HG02884 (cell line): Measurements from ENCODE around the gene CYP3A5.
"Not testable (repeated sequence)": the region's sequence is repeated elsewhere in the genome, so short reads cannot be mapped to it uniquely, and the experiment has no call there.

ENCODE experiments used
- ATAC-seq: cut with Tn5 transposase; IDR thresholded peaks from one replicate; pipeline ENCODE4 v1.9.1; 2021; ENCODE audit warnings: mild to moderate bottlenecking, moderate library complexity; ENCODE audit not compliant: unreplicated experiment

Gene CYP3A5

DNA sequence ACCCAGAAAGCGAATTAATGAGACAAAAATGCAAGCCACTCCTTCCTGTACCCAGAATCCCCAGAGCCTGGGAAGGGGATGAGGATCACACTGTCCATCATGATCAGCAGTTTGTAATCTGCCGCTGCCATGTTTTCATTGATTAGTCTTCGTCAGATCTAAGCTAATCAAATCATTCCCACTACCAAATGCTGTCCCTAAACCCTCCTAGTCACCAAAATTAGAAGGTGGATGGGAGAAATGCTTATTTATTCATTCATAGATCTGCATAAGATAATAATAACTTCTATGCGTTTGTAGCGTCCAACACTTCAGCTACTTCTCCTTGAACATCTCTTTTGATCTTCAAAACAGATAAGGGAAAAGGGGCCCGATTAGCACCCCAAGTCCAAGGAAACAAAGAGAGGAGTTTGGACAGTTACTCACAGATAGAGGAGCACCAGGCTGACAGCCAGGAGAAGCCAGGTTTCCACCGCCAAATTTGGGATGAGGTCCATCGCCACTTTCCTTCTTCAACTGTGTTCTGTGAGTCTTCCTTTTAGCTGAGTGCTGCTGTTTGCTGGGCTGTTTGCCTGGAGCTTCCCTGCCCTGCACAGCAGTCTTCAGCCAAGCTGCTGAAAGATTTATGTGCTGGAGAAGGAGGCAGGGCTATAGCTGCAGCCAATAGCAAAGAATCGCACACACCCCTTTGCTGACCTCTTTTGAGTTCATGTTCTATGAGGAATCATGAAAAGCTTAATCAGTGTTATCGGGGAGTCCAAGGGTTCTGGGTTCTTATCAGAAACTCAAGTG, at the start of gene CYP3A5:
Gene CYP3A5 (minus strand): TSS at position 597 of the 792 bp plus-strand sequence. CDS start 100 bp downstream, at position 497.
- ATAC-seq: no peak

DNA sequence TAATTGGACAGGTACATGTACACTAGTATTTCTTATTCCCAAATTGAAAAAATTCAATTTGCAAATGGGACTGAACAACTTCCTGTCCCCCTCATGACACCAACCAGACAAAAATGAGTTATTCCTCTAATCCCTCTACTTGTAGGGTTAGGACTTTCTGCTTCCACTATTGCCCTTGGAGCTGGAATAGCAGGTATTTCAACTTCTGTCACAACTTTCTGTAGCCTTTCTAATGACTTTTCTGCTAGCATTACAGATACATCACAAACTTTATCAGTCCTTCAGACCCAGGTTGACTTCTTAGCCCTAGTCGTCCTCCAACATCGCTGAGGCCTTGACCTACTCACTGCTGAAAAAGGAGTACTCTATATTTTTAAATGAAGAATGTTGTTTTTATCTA, 48.8 kb upstream of the CYP3A5 start:
- no peak for ATAC-seq

DNA sequence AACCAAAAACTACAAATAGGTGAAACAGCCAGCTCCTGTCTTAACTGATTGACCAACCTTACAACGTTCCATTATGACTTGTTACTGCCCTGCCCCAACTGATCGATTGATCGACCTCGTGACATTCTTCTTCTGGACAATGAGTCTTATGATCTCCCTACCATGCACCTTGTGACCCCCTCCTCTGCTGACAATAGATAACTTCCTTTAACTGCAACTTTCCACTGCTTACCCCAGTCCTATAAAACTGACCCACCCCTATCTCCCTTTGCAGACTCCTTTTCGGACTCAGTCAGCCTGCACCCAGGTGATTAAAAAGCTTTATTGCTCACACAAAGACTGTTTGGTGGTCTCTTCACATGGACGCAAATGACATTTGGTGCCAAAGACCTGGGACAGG, 43.4 kb upstream of the CYP3A5 start:
- ATAC-seq: not testable (repeated sequence)

DNA sequence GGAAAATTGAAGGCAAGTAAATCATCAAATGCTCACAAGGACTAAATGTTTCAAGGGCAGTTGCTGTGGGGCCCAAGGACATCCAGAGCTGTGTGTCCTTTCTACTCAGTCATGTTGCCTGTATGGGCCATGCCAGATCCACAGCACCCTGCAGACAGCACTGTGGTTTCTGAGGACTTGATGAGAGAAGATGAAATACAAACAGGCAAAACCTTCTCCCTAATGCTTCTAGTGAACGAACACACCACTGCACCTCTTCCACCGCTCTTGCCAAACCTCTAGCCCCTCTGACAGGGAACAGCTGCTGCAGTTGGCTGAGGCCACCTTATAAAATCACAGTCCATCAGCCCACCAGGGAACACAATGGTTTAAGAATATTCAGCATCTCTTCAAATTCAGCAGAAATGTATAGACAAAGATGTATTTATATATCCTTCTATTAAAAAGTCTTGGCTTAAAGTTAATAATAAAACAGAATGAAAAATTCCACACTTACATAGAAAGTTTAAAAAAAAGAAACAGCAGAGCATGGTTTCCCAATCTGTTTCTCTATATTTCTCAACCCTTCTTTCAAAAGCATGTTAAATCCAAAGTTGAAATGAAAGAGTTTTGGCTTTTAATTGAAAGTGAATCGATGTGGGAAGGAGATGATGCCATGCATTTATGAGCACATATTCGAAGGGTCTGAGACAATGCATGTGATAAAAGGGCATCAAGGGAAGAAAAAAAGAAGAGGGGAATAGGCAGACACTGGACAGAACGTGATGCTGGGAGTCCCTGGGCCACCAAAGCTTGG, 41.2 kb upstream of the CYP3A5 start:
- no peak for ATAC-seq

DNA sequence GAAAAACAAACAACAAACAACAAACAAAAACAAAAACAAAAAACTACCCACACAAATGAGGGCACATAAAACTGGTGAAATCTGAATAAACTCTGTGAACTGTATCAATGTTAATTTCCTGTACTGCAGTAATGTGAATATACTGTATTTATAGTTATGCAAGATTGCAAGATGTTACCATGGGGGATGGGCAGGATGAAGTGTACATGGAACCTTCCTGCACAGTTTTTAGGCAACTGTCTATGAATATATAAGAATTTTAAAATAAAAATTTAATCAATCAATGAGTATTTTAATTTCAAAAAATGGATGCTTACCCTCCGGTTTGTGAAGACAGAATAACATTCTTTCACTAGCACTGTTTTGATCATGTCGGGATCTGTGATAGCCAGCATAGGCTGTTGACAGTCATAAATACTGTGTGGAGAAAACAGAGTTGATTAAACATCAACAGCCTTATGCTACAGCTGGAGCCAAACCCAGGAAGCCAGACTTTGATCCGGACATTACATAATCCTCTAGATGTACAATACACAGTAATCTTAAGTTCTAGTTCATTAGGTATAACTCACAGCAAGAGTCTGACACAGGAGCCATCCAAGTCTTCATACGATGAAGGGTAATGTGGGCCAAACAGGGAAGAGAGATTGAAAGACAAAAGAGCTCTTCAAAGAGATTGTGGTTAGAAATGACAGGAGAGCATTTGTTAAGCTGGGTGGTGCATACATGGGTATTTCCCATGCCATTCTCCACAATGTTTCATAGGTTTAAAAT, 40.4 kb upstream of the CYP3A5 start:
- ATAC-seq: no peak

DNA sequence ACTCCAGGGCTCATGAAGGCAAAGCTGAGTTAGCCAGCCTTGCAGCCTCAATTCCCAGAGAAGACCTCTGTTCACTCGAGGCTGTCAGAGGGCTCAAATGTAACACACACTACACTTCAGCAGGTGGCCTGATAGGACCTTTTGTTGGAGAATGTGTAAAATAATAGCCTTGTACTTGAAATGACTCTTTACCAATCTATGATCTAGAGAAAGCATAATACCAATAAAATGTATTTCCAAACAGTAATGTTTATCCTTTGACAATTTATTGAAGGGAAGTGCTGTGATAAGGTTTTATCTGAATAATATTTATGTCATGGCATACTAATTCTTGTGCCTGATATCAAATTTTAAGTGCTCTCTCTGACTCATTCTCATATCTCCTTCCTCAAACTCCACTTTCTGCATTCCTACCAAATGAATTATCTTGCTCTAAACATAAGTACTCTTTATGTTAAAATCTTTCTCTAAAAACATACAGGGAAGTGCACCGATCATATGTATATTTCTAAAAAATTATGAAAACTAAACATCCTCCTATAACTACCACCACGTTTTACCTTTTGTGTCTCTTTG, 34.3 kb upstream of the CYP3A5 start:
- no peak for ATAC-seq

DNA sequence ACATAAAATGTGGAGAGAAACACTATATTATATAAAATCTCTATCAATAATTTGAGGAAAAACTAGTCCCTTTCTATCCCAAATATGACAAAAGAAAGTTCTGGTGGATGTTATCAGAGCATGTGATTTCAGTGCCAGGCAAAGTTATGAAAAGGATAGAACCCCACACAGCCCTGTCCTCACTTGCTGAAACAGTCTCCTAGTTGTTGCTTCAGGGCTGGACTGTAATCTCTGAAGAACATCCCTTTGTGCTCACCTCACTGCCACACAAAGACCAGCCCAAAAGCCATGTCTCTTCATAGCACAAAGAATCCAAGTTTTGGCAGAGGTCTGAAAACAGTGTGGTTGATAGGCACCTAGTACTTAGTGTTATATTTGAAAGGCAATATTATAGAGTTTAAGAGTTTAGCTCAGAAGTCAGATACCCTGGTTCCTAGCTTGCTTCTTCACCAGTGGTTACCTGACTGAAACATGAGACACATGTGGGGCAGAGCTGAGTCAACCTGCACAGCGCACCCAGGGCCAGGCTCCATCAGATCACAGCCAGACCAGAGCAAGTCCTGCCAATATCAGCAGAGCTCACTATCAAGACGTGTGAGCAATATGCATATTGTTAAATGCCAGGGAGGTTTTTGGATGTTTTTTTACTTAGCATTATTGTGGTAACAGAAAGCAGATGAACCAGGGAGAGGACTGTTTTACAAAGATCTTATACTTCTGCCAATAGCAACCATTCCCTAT, 30.2 kb upstream of the CYP3A5 start:
- ATAC-seq: no peak

DNA sequence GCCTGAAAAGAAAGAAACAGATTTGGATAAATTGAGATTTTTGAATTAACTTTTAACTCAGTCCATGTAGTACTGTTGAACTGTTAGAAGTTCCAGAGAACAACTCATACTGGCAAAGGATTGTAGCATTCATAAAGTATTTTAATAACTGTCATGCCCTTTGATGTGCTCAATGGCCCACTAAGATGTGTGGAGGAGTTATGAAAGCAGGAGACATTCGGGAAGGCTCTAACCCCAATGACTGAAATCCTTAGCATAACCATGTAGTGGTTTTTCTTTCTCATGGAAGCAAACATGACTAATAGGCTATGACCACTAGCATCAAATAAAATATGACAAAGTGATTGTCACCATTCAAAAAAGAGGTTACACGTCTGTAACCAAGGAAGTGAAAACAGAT, 29.5 kb upstream of the CYP3A5 start:
- no peak for ATAC-seq

DNA sequence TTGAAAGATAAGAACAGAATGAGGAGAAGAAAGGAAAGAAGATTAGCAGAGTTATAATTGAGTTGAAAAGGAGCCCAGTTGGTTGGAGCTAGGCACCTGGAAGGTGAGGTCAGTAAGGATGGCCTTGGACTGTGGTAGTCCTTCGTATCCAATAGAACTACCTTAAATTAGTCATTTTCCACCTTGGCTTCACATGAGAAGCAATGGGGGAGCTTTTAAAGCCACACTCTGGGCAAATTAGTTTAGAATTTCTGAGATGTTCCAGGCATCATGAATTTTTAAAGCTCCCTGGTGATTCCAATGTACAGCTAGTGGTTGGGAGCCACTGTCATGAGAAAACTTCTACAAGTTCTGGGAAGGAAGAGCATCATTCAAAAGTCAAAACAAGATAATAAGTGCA, 27.3 kb upstream of the CYP3A5 start:
- ATAC-seq: no peak

DNA sequence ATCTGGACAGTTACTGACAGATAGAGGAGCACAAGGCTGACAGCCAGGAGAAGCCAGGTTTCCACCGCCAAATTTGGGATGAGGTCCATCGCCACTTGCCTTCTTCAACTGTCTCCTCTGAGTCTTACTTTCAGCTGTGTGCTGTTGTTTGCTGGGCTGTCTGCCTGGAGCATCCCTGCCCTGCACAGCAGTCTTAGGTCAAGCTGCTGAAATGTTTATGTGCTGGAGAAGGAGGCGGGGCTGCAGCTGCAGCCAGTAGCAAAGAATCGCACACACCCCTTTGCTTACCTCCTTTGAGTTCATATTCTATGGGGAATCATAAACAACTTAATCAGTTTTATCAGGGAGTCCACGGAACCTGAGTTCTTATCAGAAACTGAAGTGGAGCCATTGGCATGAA, 20.1 kb upstream of the CYP3A5 start:
- ATAC-seq: no peak

DNA sequence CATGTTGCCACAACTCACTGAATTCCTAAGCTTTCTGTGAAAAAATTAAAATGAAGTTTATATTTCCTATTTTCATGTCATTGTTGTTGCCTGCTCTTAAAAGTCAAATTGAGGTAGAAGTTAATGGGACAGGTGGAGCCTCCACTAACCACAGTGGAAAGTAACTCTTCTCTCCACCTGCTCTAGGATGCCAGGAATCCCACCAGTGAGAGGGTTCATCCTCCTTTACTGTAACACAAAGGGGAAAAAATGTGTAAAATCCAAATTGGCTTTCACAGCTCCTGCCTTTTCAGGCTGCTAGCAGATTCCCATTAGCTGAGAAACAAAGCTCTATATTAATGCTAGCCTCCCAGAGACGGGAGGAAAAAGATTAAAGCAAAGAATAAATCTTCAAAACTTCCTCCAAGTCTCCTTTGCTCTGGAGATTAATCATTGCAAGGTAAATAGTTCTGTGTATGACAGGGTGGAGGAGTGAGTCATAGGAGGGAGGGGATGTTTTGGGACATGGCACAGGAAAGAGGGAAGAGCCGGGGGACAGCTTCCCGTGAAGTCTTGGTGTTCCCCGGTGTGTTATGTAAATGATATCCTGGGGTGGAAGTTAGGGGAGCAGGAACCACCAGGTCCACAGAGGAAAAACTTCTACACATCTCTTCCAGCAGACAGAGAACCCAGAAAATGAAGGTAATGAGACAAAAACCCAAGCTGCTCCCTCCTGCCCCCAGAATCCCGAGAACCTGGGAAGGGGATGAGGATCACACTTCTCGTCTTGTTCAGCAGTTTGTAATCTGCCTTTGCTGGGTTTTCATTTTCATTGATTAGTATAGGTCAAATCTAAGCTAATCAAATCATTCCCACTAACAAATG, 19.3 kb upstream of the CYP3A5 start:
- not testable (repeated sequence) for ATAC-seq

DNA sequence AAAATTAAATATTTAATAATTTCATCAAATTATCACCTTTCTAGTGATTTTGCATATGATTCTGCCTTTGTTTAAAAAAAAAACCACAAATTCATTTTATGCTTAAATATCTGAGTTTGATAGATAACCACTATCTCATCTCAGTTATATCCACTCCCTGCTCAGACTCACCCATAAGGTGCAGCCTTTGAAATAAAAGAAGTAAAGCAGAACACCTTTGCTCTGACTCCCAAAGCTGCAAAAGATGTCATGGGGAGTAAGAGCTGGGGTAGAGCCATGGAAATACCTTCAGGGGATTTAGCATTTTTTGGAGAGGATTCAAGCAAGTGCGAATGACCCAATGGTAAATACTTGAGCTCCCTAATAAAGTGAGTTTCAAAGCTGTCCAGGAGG, 15.1 kb upstream of the CYP3A5 start:
- ATAC-seq: no peak

DNA sequence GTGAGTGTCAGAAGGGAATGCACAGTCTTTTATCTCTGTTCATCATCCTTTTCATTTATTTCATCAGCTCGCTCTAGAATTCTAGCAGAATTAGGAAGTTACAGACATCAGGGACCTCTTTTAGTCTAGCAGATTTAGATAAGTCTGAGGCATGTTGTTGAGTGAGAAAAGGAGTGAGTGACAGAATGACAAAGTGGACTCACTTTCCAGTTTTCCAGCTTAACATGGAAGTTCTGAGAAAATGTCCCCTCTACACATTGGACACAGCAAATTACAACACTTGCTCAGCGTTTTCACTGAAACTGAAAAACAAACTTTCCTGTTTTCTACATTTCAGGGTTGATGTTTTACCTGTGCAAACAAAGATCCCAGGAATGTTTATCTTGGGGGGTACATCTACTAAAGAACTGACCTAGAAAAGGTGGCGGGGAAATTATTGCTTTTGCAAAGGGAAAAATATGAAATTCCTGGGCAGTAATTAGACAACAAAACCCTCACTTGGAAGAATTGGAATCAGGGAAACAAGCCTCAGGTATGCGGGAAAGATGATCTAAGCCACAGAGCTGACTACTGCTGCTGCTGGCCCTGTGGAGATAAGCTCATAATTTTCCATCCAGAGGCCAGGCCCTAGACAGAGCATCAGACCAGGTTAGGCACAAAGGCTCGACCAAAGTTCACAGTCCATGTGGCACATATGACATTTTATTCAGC, 14.6 kb upstream of the CYP3A5 start:
- no peak for ATAC-seq

DNA sequence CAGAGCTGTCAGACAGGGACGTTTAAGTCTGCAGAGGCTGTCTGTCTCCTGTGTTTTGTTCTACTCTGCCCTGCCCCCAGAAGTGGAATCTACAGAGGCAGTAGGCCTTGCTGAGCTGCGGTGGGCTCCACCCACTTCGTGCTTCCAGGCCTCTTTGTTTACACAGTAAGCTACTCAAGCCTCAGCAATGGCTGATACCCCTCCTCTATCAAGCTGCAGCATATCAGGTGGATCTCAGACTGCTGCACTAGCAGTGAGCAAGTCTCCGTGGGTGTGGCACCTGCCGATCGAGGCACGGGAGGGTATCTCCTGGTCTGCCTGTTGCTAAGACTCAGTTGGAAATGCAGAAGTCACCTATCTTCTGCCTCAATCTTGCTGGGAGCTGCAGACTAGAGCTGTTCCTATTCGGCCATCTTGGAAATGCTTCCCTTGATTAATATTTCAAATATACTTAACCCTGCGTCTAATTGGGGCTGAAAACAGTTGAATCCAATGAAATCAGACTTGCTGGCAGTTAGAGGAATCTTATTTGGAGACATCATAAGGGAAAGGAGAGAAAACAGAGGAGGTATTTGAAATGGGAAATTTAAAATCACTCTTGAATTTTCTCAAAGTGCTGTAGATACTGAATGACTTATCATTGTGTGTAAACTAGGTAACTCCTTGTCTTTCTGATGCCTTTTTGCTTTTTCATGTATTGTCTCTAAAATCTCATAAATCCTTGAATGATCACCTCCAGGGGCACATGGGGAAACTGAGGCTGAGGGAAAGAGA, 13.8 kb upstream of the CYP3A5 start:
- no peak for ATAC-seq

DNA sequence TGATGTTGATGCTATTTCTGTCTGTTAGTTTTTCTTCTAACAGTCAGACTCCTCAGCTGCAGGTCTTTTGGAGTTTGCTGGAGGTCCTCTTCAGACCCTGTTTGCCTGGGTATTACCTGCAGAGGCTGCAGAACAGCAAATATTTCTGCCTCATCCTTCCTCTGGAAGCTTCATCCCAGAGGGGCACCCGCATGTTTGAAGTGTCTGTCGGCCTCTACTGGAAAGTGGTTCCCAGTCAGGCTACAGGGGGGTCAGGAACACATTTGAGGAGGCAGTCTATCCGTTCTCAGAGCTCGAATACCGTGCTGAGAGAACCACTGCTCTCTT, 13.3 kb upstream of the CYP3A5 start:
- no peak for ATAC-seq

DNA sequence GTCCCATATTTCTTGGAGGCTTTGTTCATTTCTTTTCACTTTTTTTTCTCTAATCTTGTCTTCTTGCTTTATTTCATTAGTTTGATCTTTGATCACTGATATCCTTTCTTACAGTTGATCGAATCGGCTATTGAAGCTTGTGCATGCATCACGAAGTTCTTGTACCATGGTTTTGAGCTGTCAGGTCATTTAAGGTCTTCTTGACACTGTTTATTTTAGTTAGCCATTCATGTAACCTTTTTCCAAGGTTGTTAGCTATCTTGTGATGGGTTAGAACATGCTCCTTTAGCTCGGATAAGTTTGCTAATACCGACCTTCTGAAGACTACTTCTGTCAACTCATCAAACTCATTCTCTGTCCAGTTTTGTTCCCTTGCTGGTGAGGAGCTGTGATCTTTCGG, 12.8 kb upstream of the CYP3A5 start:
- ATAC-seq: not testable (repeated sequence)

DNA sequence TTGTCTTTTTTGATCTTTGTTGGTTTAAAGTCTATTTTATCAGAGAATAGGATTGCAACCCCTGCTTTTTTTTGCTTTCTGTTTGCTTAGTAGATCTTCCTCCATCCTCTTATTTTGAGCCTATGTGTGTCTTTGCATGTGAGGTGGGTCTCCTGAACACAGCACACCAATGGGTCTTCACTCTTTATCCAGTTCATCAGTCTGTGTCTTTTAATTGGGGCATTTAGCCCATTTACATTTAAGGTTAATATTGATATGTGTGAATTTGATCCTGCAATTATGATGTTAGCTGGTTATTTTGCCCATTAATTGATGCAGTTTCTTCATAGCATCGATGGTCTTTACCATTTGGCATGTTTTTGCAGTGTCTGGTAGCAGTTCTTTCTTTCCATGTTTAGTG, 11.9 kb upstream of the CYP3A5 start:
- ATAC-seq: not testable (repeated sequence)

DNA sequence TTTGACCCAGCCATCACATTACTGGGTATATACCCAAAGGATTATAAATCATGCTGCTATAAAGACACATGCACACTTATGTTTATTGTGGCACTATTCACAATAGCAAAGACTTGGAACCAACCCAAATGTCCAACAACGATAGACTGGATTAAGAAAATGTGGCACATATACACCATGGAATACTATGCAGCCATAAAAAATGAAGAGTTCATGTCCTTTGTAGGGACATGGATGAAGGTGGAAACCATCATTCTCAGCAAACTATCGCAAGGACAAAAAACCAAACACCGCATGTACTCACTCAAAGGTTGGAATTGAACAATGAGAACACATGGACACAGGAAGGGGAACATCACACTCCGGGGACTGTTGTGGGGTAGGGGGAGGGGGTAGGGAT, 11.1 kb upstream of the CYP3A5 start:
- ATAC-seq: not testable (repeated sequence)
